PC-3 (cell line): ENCODE data around the gene EHMT1. TPM values are rescaled to one million over a fixed set of nuclear protein-coding genes. Genes with fewer than 3 reads are reported as not detected.

Source experiments
- ATAC-seq: fragments of 200-7000 bp; cut with Tn5 transposase; 2 replicates; pipeline ENCODE4 v1.9.1; 2020; ENCODE audit warnings: mild to moderate bottlenecking, moderate library complexity
- BruUV-seq: library from RNA; stranded (reverse); fragments of 400-500 nt; replicated peaks from 2 replicates; lab custom pipeline; 2021; lab: Mats Ljungman, UMichigan
- CTCF ChIA-PET: fragments of 300-600 bp; sonication (Branson Sonifier 250); formaldehyde crosslinking; loops from one replicate; lab custom pipeline; 2022; ENCODE audit warnings: antibody characterized with exemption; lab: Charles Lee
- POLR2A ChIA-PET: fragments of 300-600 bp; sonication (Branson Sonifier 250); formaldehyde crosslinking; loops from one replicate; lab custom pipeline; 2022; ENCODE audit warnings: antibody characterized with exemption; ENCODE audit not compliant: unreplicated experiment; lab: Charles Lee
- DNase-seq: peaks from one replicate; pipeline ENCODE4 v3.0.0-alpha.2; 2015
- H2AFZ ChIP-seq: fragments of 300-600 bp; sonication (generic); 2 replicates; pipeline ENCODE4 v1.6.0; 2016; ENCODE audit warnings: antibody characterized with exemption, low read length
- H3F3A ChIP-seq: fragments of 300-600 bp; sonication (generic); one replicate; pipeline ENCODE4 v1.6.0; 2017; ENCODE audit warnings: antibody characterized with exemption, low read length, control low read depth, mild to moderate bottlenecking; ENCODE audit not compliant: unreplicated experiment
- H3K27ac ChIP-seq: fragments of 300-600 bp; sonication (generic); 2 replicates; pipeline ENCODE4 v1.5.1; 2016; ENCODE audit warnings: mild to moderate bottlenecking, low read length
- H3K27me3 ChIP-seq: fragments of 300-600 bp; sonication (generic); 2 replicates; pipeline ENCODE4 v1.6.1; 2016; ENCODE audit warnings: low read length, mixed read lengths
- H3K36me3 ChIP-seq: fragments of 300-600 bp; sonication (generic); 2 replicates; pipeline ENCODE4 v1.6.1; 2016; ENCODE audit warnings: low read depth, mixed run types, low read length, mixed read lengths
- H3K4me1 ChIP-seq: fragments of 300-600 bp; sonication (generic); 2 replicates; pipeline ENCODE4 v1.5.1; 2016; ENCODE audit warnings: low read length; ENCODE audit not compliant: insufficient read depth
- H3K4me2 ChIP-seq: fragments of 300-600 bp; sonication (generic); 2 replicates; pipeline ENCODE4 v1.6.0; 2016; ENCODE audit warnings: low read length
- H3K4me3 ChIP-seq: fragments of 300-600 bp; sonication (generic); 2 replicates; pipeline ENCODE4 v1.5.1; 2016; ENCODE audit warnings: mild to moderate bottlenecking, low read length, mixed read lengths
- H3K79me2 ChIP-seq: fragments of 300-600 bp; sonication (generic); 2 replicates; pipeline ENCODE4 v1.6.1; 2017; ENCODE audit warnings: low read length, mixed read lengths
- H3K9ac ChIP-seq: fragments of 300-600 bp; sonication (generic); 2 replicates; pipeline ENCODE4 v1.6.0; 2016; ENCODE audit warnings: mild to moderate bottlenecking, low read length
- H3K9me2 ChIP-seq: fragments of 300-600 bp; sonication (generic); replicated peaks from 2 replicates; pipeline ENCODE4 v1.6.1; 2016; ENCODE audit warnings: mixed run types, low read length, mixed read lengths
- H3K9me3 ChIP-seq: fragments of 300-600 bp; sonication (generic); 2 replicates; pipeline ENCODE4 v1.6.1; 2016; ENCODE audit warnings: low read length, mixed read lengths
- H4K20me1 ChIP-seq: fragments of 300-600 bp; sonication (generic); 2 replicates; pipeline ENCODE4 v1.6.1; 2016; ENCODE audit warnings: low read length, mixed read lengths
- CTCF ChIP-seq: fragments of 300-600 bp; sonication (generic); conservative IDR thresholded peaks from 2 replicates; pipeline ENCODE4 v1.5.1; 2017; ENCODE audit warnings: antibody characterized with exemption, low read depth, mild to moderate bottlenecking, low read length
- EZH2 ChIP-seq: fragments of 300-600 bp; sonication (generic); IDR thresholded peaks from one replicate; pipeline ENCODE4 v1.6.1; 2017; ENCODE audit warnings: antibody characterized with exemption, mild to moderate bottlenecking, low read length; ENCODE audit not compliant: unreplicated experiment
- EZH2phosphoT487 ChIP-seq: fragments of 300-600 bp; sonication (generic); IDR thresholded peaks from 2 replicates; pipeline ENCODE4 v1.6.1; 2018; ENCODE audit warnings: mild to moderate bottlenecking, antibody characterized with exemption, low read length, borderline replicate concordance
- intact Hi-C: fragments of 100-400 bp; cut with micrococcal nuclease; formaldehyde crosslinking; loops from 2 replicates; pipeline ENCODE4 v1.9.0; 2023
- total RNA-seq: library from RNA; depleted of rRNA; stranded (reverse); fragments of >200 nt; gene quantifications from 2 replicates; pipeline ENCODE4 v1.2.3, GENCODE V29; 2014

EHMT1 gene
- total RNA-seq, 1 experiment from 2014 or later = 42.8 TPM

- BruUV-seq = no TSS peak
- no peak for TF ChIP-seq CTCF
- no peak for DNase-seq
- H3K4me1 ChIP-seq = peaks cover 15% of the 10 kb centered on the region
- H3K27ac ChIP-seq = peak overlapping the region; percentile 66
- intact Hi-C loops = no loop called here
- H3K79me2 ChIP-seq = peaks cover 76% of the 10 kb centered on the region
- ChIA-PET CTCF (no interaction called here), POLR2A (no interaction called here)
- H3K9me2 ChIP-seq = no peaks in the 10 kb centered on the region
- no peaks in the 10 kb centered on the region for H3K27me3 ChIP-seq
- H3K9me3 ChIP-seq = no peaks in the 10 kb centered on the region
- ATAC-seq = no peak
- peaks cover 3% of the 10 kb centered on the region for H3F3A ChIP-seq
- no peaks in the 10 kb centered on the region; the same call in 1 of the 2 replicates for H3K36me3 ChIP-seq
- no peak overlapping the region for H2AFZ ChIP-seq
- peak overlapping the region; percentile 46; the same call in 1 of the 2 replicates for H3K4me2 ChIP-seq
- no peaks in the 10 kb centered on the region for H4K20me1 ChIP-seq
- no peak overlapping the region for H3K9ac ChIP-seq
- no peak overlapping the region for H3K4me3 ChIP-seq
Measured at GRCh38 chr9:137665226-137665625, 46.4 kb downstream of the EHMT1 start.

GRCh38 chr9:137665697-137666512 is 47.1 kb downstream of the EHMT1 start:
- Histone ChIP-seq H3F3A (peaks cover 3% of the 10 kb centered on the region), H3K27me3 (no peaks in the 10 kb centered on the region), H3K4me3 (no peak overlapping the region), H4K20me1 (no peaks in the 10 kb centered on the region), H3K4me2 (no peak overlapping the region), H3K9me3 (no peaks in the 10 kb centered on the region), H3K36me3 (no peaks in the 10 kb centered on the region; the same call in 1 of the 2 replicates), H3K79me2 (peaks cover 70% of the 10 kb centered on the region), H3K9me2 (no peaks in the 10 kb centered on the region), H3K4me1 (peaks cover 15% of the 10 kb centered on the region), H3K27ac (no peak overlapping the region), H2AFZ (no peak overlapping the region), H3K9ac (no peak overlapping the region)
- ATAC-seq = no peak
- TF ChIP-seq CTCF (no peak), EZH2phosphoT487 (no peak), EZH2 (no peak)
- no peak for DNase-seq
- POLR2A ChIA-PET = no interaction called here
- CTCF ChIA-PET = no interaction called here
- BruUV-seq = no TSS peak
- intact Hi-C loops = no loop called here

GRCh38 chr9:137666513-137666822 is 47.7 kb downstream of the EHMT1 start:
- Histone ChIP-seq H3K9ac (no peak overlapping the region), H3K79me2 (peaks cover 64% of the 10 kb centered on the region), H3K4me3 (no peak overlapping the region), H3K27me3 (no peaks in the 10 kb centered on the region), H3K9me2 (no peaks in the 10 kb centered on the region), H3K9me3 (no peaks in the 10 kb centered on the region), H3F3A (peaks cover 3% of the 10 kb centered on the region), H3K36me3 (no peaks in the 10 kb centered on the region; the same call in 1 of the 2 replicates), H2AFZ (no peak overlapping the region), H3K4me2 (no peak overlapping the region), H4K20me1 (no peaks in the 10 kb centered on the region), H3K4me1 (peaks cover 15% of the 10 kb centered on the region), H3K27ac (no peak overlapping the region)
- CTCF ChIA-PET = no interaction called here
- no peak for TF ChIP-seq EZH2phosphoT487
- TF ChIP-seq EZH2 = no peak
- no peak for TF ChIP-seq CTCF
- POLR2A ChIA-PET = no interaction called here
- intact Hi-C loops = no loop called here
- no TSS peak for BruUV-seq
- DNase-seq (no peak), ATAC-seq (no peak)
